ENCODE measurements around the gene NDUFB3.

DNA sequence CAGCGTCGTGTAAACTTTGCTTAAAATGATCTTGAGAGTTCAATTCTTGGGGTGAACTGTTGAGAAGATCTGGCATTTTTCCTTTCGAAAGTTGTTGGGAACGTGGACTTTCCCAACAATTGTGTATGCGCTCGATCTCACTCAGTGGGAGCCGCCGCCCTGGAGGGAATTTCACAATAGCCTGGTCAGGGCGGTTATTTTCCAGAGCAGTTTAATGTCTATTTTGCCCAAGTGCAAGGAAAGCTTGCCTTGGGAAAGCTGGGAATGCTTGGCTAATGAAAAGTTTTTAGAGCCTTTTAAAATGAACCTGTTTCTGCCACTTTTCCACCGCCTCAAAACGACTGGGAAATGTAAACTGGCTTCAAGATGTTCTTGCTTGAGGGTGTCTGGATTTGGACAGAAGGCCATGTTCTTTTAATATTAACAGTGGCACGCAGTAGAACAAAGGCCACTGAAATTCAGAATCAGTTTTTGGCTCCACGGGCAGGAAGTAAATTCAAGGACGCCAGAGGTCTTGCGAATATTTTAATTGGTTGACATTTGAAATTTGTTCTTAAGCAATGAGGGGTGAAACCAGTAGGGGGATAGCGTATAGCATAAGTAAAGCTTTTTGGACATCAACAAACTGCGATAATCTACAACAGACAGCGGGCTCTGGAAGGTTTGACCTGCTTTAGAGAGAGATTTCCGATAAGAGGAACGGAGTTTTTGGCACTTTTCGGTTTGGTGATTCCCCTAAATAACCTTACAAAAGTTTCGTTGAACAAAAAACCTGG, 45.3 kb downstream of the NDUFB3 start:
- TF ChIP-seq EZH2 (IDR thresholded peaks at IDR 0.05) = no peak
- TF ChIP-seq POLR2AphosphoS5 (IDR thresholded peaks at IDR 0.05; ENCODE audit: borderline replicate concordance, low read depth, low read length) = peak; percentile 71
- no peak for TF ChIP-seq FOXP2 (optimal IDR thresholded peaks at IDR 0.05; ENCODE audit: control extremely low read depth, extremely low read length, insufficient read depth)
